ENCODE measurements around the gene CCDC192. TPM values are rescaled to one million over a fixed set of nuclear protein-coding genes. Genes with fewer than 3 reads are reported as not detected.

CCDC192 gene
- total RNA-seq, 2 donors from 2014 or later: not detected

DNA sequence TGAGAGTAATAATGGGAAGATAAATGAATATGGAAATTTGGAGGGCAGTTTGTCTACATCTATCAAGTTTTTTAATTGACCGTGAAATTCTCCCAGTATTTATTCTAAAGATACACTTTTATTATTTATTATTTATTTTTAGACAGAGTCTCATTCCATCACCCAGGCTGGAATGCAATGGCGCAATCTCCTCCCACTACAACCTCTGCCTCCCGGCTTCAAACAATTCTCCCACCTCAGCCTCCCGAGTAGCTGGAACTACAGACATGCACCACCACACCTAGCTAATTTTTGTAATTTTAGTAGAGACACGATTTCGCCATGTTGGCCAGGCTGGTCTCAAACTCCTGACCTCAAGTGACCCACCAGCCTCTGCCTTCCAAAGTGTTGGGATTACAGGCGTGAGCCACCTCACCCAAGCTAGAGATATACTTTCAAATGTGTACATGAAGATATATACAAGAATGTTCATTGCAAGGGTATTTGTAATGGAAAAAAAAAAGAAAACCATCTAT is 282.7 kb downstream of the CCDC192 start:
- no peak overlapping the region for H3K27ac ChIP-seq
- H3K36me3 ChIP-seq: no peaks in the 10 kb centered on the region
- H3K4me1 ChIP-seq (ENCODE audit: control insufficient read depth in 1 of 2, low read depth in 2 of 2): peaks cover 0 to 3% of the 10 kb centered on the region in 2 donors
- ATAC-seq (ENCODE audit: insufficient number of reproducible peaks, low FRiP score, low read depth) (no peak), DNase-seq (ENCODE audit: low spot score) (no peak)
- H3K9me3 ChIP-seq: no peaks in the 10 kb centered on the region
- H3K27me3 ChIP-seq (replicated peaks; ENCODE audit: insufficient read depth): no peaks in the 10 kb centered on the region
- TF ChIP-seq, protein P1, sequence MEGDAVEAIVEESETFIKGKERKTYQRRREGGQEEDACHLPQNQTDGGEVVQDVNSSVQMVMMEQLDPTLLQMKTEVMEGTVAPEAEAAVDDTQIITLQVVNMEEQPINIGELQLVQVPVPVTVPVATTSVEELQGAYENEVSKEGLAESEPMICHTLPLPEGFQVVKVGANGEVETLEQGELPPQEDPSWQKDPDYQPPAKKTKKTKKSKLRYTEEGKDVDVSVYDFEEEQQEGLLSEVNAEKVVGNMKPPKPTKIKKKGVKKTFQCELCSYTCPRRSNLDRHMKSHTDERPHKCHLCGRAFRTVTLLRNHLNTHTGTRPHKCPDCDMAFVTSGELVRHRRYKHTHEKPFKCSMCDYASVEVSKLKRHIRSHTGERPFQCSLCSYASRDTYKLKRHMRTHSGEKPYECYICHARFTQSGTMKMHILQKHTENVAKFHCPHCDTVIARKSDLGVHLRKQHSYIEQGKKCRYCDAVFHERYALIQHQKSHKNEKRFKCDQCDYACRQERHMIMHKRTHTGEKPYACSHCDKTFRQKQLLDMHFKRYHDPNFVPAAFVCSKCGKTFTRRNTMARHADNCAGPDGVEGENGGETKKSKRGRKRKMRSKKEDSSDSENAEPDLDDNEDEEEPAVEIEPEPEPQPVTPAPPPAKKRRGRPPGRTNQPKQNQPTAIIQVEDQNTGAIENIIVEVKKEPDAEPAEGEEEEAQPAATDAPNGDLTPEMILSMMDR (IDR thresholded peaks at IDR 0.05): no peak
- H3K4me3 ChIP-seq: no peak overlapping the region

DNA sequence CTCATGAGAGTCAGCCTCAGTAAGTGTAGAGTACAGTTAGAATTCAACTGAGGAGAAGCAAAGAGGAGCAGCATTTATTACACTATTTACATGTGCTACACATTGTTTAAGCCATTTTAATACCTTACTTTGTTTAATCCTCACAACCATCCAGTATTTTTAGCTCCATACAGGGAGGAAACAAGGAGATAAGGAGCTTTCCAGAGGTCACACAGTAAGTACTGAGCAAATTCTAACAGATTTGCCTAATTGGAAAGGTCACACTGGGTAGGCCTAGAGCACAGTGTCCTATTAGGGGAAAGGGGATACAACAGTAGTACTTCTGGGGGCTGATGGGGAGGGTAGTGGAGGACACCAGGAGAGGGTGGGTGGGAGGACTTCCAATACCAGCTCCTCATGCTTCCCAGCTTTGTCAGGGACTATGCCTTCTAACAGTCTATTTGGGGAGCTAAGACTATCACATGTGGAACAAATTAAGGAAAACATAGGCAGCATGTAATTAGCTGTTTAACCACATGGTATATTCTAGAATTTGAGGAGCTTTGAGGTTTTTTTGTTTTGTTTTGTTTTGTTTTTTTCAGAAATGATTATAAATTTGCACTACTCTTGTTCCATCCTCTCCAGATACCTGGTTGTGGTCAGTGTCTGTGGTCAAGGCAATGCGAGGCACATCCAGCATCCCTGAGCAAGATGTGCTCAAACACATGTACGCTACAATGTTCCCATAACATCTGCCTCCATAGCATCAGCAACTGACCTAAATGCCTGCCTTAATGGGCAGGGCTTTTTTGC is 284.4 kb downstream of the CCDC192 start:
- no peak overlapping the region for H3K27ac ChIP-seq
- no peaks in the 10 kb centered on the region for H3K36me3 ChIP-seq
- DNase-seq (ENCODE audit: low spot score) (no peak), ATAC-seq (ENCODE audit: insufficient number of reproducible peaks, low FRiP score, low read depth) (no peak)
- no peaks in the 10 kb centered on the region for H3K27me3 ChIP-seq (replicated peaks; ENCODE audit: insufficient read depth)
- no peaks in the 10 kb centered on the region for H3K4me1 ChIP-seq (ENCODE audit: control insufficient read depth in 1 of 2, low read depth in 2 of 2)
- TF ChIP-seq, protein P1 (IDR thresholded peaks at IDR 0.05): no peak
- no peaks in the 10 kb centered on the region for H3K9me3 ChIP-seq
- H3K4me3 ChIP-seq: no peak overlapping the region

DNA sequence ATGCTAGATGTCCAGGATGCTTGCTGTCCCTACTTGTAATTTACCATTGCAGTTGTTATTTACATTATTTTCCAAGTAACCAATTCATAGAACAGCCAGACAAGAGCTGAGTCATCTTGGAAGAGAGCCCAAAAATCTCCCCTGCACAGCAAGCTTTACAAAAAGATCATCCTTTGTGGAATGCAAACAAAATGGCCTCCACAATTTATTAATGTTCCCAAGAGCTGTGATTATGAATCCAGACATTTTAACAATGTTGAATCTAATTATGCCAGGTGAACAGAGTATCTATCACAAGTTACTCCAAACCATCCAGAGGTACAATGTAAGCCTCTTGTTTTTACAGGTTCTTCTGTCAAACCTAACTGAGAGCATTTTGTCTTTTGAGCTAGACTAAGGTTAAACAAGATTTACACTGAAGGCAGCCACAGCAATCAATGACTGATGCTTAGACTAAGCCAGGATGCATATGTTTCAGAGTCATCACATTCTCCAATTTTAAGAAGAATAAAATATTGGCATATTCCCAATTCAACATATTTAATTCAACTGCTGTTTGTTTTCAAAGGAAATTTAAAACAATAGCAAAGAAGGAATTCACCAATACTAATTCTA is 285.1 kb downstream of the CCDC192 start:
- ATAC-seq (ENCODE audit: insufficient number of reproducible peaks, low FRiP score, low read depth) (no peak), DNase-seq (ENCODE audit: low spot score) (no peak)
- H3K27me3 ChIP-seq (replicated peaks; ENCODE audit: insufficient read depth): no peaks in the 10 kb centered on the region
- H3K4me1 ChIP-seq (ENCODE audit: control insufficient read depth in 1 of 2, low read depth in 2 of 2): no peaks in the 10 kb centered on the region
- no peak overlapping the region for H3K27ac ChIP-seq
- TF ChIP-seq, protein P1 (IDR thresholded peaks at IDR 0.05): no peak
- H3K9me3 ChIP-seq: no peaks in the 10 kb centered on the region
- H3K4me3 ChIP-seq: no peak overlapping the region
- H3K36me3 ChIP-seq: no peaks in the 10 kb centered on the region

Other genes starting within 250 kb of the CCDC192 start
- gene PRRC1, start 185.8 kb upstream of the CCDC192 start, total RNA-seq: 10 to 100 TPM; 28.7 to 41.6 TPM
- gene CTXN3, start 54.3 kb upstream of the CCDC192 start, total RNA-seq: not detected